ENCODE data around the gene ZDHHC3.

ZDHHC3 gene

GRCh38 chr3:44961888-44962287 lies 14.1 kb downstream of the ZDHHC3 start:
- Histone ChIP-seq H4K20me1 (ENCODE audit: insufficient read depth) (no peaks in the 10 kb centered on the region), H3K4me2 (no peak overlapping the region), H3K4me1 (ENCODE audit: low read depth, poor library complexity, severe bottlenecking) (no peaks in the 10 kb centered on the region), H3K79me2 (ENCODE audit: insufficient read depth, low read depth) (no peaks in the 10 kb centered on the region), H3K27me3 (ENCODE audit: insufficient read depth, low read depth) (no peaks in the 10 kb centered on the region), H3K9ac (no peak overlapping the region), H3K36me3 (ENCODE audit: insufficient read depth) (no peaks in the 10 kb centered on the region), H3K27ac (no peak overlapping the region), H3K4me3 (IDR thresholded peaks at IDR 0.05; ENCODE audit: insufficient read depth, low read depth, low read length) (no peak overlapping the region), H2AFZ (ENCODE audit: low read depth) (no peak overlapping the region)
- no peak for TF ChIP-seq CTCF (conservative IDR thresholded peaks at IDR 0.05; ENCODE audit: low read depth, low read length)

GRCh38 chr3:44960387-44961026 lies 15.5 kb downstream of the ZDHHC3 start:
- Histone ChIP-seq H3K27ac (no peak overlapping the region), H2AFZ (ENCODE audit: low read depth) (no peak overlapping the region), H3K9ac (no peak overlapping the region), H4K20me1 (ENCODE audit: insufficient read depth) (no peaks in the 10 kb centered on the region), H3K79me2 (ENCODE audit: insufficient read depth, low read depth) (no peaks in the 10 kb centered on the region), H3K4me2 (no peak overlapping the region), H3K4me1 (ENCODE audit: low read depth, poor library complexity, severe bottlenecking) (no peaks in the 10 kb centered on the region), H3K27me3 (ENCODE audit: insufficient read depth, low read depth) (no peaks in the 10 kb centered on the region), H3K4me3 (IDR thresholded peaks at IDR 0.05; ENCODE audit: insufficient read depth, low read depth, low read length) (no peak overlapping the region), H3K36me3 (ENCODE audit: insufficient read depth) (no peaks in the 10 kb centered on the region)
- TF ChIP-seq CTCF (conservative IDR thresholded peaks at IDR 0.05; ENCODE audit: low read depth, low read length): no peak

- Histone ChIP-seq H3K79me2 (ENCODE audit: insufficient read depth, low read depth) (no peaks in the 10 kb centered on the region), H3K36me3 (ENCODE audit: insufficient read depth) (no peaks in the 10 kb centered on the region), H2AFZ (ENCODE audit: low read depth) (no peak overlapping the region), H3K4me2 (no peak overlapping the region), H3K27ac (no peak overlapping the region), H3K4me3 (IDR thresholded peaks at IDR 0.05; ENCODE audit: insufficient read depth, low read depth, low read length) (no peak overlapping the region), H3K27me3 (ENCODE audit: insufficient read depth, low read depth) (no peaks in the 10 kb centered on the region), H3K4me1 (ENCODE audit: low read depth, poor library complexity, severe bottlenecking) (no peaks in the 10 kb centered on the region), H3K9ac (no peak overlapping the region), H4K20me1 (ENCODE audit: insufficient read depth) (no peaks in the 10 kb centered on the region)
- no peak for TF ChIP-seq CTCF (conservative IDR thresholded peaks at IDR 0.05; ENCODE audit: low read depth, low read length)
Observed at GRCh38 chr3:44958386-44958785, 17.6 kb downstream of the ZDHHC3 start.

GRCh38 chr3:44957986-44958385 lies 18.0 kb downstream of the ZDHHC3 start:
- Histone ChIP-seq H3K4me1 (ENCODE audit: low read depth, poor library complexity, severe bottlenecking) (no peaks in the 10 kb centered on the region), H3K27me3 (ENCODE audit: insufficient read depth, low read depth) (no peaks in the 10 kb centered on the region), H3K36me3 (ENCODE audit: insufficient read depth) (no peaks in the 10 kb centered on the region), H3K4me3 (IDR thresholded peaks at IDR 0.05; ENCODE audit: insufficient read depth, low read depth, low read length) (no peak overlapping the region), H3K4me2 (no peak overlapping the region), H3K27ac (no peak overlapping the region), H3K9ac (no peak overlapping the region), H3K79me2 (ENCODE audit: insufficient read depth, low read depth) (no peaks in the 10 kb centered on the region), H4K20me1 (ENCODE audit: insufficient read depth) (no peaks in the 10 kb centered on the region), H2AFZ (ENCODE audit: low read depth) (no peak overlapping the region)
- no peak for TF ChIP-seq CTCF (conservative IDR thresholded peaks at IDR 0.05; ENCODE audit: low read depth, low read length)
